Activated T-cell treated with anti-CD3 and anti-CD28 coated beads, Interleukin-2, amount 50 U/mL, for 48 hours (primary cell): ENCODE results near the gene TSTD1.
"Not testable (repeated sequence)": the region's sequence is repeated elsewhere in the genome, so short reads cannot be mapped to it uniquely, and the experiment has no call there.

Experiments
- DNase-seq, 2 experiments: peaks; one replicate each; pipeline ENCODE4 v3.0.0-alpha.2; 2020

The TSTD1 gene

GRCh38 chr1:161006563-161006962 is 32.2 kb downstream of the TSTD1 start:
- DNase-seq: no peak

GRCh38 chr1:161001525-161001924 is 37.2 kb downstream of the TSTD1 start:
- no peak for DNase-seq

- DNase-seq: no peak
These were observed 37.9 kb downstream of the TSTD1 start for GRCh38 chr1:161000736-161001480.

GRCh38 chr1:160999376-160999775 is 39.4 kb downstream of the TSTD1 start:
- DNase-seq: no peak

DNA sequence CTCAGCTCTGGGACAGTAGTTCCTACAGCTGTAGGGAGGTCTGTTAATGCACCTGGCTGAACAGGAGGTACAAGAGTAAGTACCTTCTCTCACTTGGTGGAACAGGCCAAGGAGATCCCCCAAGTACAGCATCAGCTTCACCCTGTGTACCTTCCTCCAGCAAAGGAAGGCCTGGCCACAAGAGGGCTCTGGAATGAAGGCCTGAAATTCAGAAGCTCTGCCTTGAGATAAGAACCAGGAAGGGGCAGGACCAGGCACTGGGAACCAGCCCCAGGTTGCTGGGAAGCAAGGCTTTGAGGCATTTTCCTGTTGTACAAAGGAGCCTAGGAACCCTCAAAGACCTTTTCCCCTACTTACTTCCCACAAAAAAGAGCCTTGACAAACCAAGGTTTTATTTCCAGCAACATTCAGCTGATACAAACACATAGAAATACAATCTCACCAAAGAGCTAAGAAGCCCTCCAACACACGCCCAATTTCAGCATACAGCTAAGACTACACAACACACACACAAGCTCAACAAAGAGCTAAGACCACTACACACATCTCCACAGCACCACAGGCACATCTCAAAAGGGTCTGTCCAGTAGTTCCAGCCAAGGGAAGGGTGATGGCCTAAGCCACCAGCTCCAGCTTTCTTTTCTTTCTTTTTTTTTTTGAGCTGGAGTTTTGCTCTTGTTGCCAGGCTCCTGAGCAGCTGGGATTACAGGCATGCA is 41.3 kb downstream of the TSTD1 start:
- DNase-seq: peak; percentile 45 to 62

DNA sequence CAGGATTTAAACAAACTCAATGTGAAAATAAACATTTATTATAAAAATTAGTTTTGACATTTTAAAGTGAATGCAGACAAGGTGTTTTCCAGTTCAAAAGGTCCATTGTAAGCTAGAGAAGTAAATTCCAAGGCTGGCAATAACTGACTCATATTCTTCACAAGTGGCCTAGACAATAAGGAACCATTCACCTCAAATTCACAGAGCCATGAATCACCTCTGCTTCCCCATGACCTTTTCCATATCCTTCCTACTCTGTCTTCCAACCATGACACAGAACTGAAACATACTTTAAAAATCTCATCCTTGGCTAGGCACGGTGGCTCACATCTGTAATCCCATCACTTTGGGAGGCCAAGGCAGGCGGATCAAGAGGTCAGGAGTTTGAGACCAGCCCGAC is 42.6 kb downstream of the TSTD1 start:
- DNase-seq: no peak

DNA sequence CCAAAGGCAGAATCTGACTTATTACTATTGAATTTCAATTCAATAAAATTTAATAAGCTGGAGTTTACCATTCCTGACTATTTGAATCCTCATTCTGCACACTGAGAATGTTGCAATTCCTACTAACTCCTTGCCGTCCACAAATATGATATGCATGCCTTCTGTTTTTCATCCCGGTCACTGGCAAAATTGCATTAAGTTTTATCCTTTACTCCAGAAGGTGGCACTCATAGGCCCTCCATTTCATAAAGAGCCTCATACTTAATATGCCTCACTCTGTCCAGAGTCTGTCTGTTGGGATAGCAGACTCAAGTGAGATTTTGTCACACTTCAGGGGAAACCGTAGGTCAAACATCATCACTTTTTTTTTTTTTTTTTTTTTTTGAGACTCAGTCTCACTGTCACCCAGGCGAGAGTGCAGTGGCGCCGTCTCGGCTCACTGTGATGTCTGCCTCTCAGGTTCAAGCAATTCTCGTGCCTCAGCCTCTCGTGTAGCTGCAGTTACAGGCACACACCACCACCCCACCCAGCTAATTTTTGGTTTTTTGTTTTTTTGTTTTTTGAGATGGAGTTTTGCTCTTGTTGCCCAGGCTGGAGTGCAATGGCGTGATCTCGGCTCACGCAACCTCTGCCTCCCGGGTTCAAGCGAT is 45.1 kb downstream of the TSTD1 start:
- no peak for DNase-seq

DNA sequence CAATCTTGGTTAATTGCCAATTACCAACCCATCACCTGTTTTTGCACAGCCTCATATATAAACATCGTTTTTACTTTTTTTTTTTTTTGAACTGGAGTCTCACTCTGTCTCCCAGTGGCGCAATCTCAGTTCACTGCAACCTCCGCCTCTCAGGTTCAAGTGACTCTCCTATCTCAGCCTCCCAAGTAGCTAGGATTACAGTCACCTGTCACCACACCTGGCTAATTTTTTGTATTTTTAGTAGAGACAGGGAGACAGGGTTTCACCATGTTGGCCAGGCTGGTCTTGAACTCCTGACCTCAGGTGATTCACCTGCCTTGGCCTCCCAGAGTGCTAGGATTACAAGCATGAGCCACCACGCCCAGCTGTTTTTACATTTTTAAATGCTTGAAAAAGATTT is 46.7 kb downstream of the TSTD1 start:
- DNase-seq: not testable (repeated sequence)
